HCT116 (cell line): Measurements from ENCODE around the gene RAPGEF3. TPM values are rescaled to one million over a fixed set of nuclear protein-coding genes. Genes with fewer than 3 reads are reported as not detected.

Experiments
- ATAC-seq: fragments of 200-7000 bp; cut with Tn5 transposase; 2 replicates; pipeline ENCODE4 v1.9.1; 2020; ENCODE audit warnings: mild to moderate bottlenecking, moderate library complexity
- Bru-seq: library from RNA; stranded (reverse); fragments of 400-500 nt; gene quantifications from one replicate; lab custom pipeline; 2021; lab: Mats Ljungman, UMichigan
- BruChase-seq, 2 experiments: library from RNA; stranded (reverse); fragments of 400-500 nt; gene quantifications; one replicate each; lab custom pipeline; 2021; lab: Mats Ljungman, UMichigan
- BruUV-seq: library from RNA; stranded (reverse); fragments of 400-500 nt; replicated peaks from 2 replicates; lab custom pipeline; 2021; lab: Mats Ljungman, UMichigan
- CTCF ChIA-PET: fragments of 300-600 bp; sonication (Branson Sonifier 250); formaldehyde crosslinking; loops from one replicate; lab custom pipeline; 2021; ENCODE audit warnings: antibody characterized with exemption; lab: Charles Lee
- POLR2A ChIA-PET: fragments of 300-600, 350-600 bp; sonication (Branson Sonifier 250); formaldehyde crosslinking; loops from one replicate; lab custom pipeline; 2021; ENCODE audit warnings: antibody characterized with exemption; lab: Charles Lee
- RAD21 ChIA-PET, 2 experiments: fragments of 300-600 bp; sonication (Branson Sonifier 250); formaldehyde crosslinking; loops; one replicate each; lab custom pipeline; 2023; ENCODE audit warnings: low total read pairs in 2 of 2; ENCODE audit not compliant: uncharacterized antibody in 2 of 2, unreplicated experiment in 2 of 2, low non-redundant PET in 1 of 2; lab: Charles Lee
- DNase-seq: peaks from one replicate; pipeline ENCODE4 v3.0.0-alpha.2; 2010; ENCODE audit warnings: low read depth, low spot score
- H2AFZ ChIP-seq: fragments of 200-600 bp; shearing (Covaris generic), sonication (generic); 2 replicates; pipeline ENCODE4 v1.6.1; 2017; ENCODE audit warnings: low read depth, mixed run types, mixed read lengths, antibody characterized with exemption, low read length; ENCODE audit not compliant: poor library complexity, severe bottlenecking
- H3K27ac ChIP-seq: 2 replicates; pipeline ENCODE4 v1.5.1; 2012; ENCODE audit warnings: low read depth, low read length
- H3K27me3 ChIP-seq: fragments of 200-600 bp; sonication (generic); 2 replicates; pipeline ENCODE4 v1.6.1; 2016; ENCODE audit warnings: mixed run types, low read length, mixed read lengths; ENCODE audit not compliant: insufficient read depth
- H3K36me3 ChIP-seq, 2 experiments: fragments of 200-500 bp in 1 of 2; fragments of 200-600 bp in 1 of 2; sonication (Bioruptor generic) in 1 of 2; sonication (generic) in 1 of 2; 2 replicates each; pipeline versions ENCODE4 v1.5.1 to v1.6.1; 2014 to 2016; ENCODE audit warnings: low read length in 2 of 2, inconsistent platforms in 1 of 2, mixed read lengths in 1 of 2, mixed run types in 1 of 2; ENCODE audit not compliant: insufficient read depth in 2 of 2, control insufficient read depth in 1 of 2
- H3K4me1 ChIP-seq, 2 experiments: fragments of 200-600 bp in 1 of 2; sonication (generic) in 1 of 2; 2 replicates each; pipeline versions ENCODE4 v1.5.1 to v1.6.1; 2012 to 2017; ENCODE audit warnings: low read length in 2 of 2, inconsistent platforms in 1 of 2, mild to moderate bottlenecking in 1 of 2, mixed read lengths in 1 of 2, mixed run types in 1 of 2, moderate library complexity in 1 of 2; ENCODE audit not compliant: insufficient read depth in 2 of 2, control insufficient read depth in 1 of 2
- H3K4me2 ChIP-seq: fragments of 200-600 bp; sonication (generic); 2 replicates; pipeline ENCODE4 v1.6.1; 2017; ENCODE audit warnings: mixed run types, low read length, mixed read lengths
- H3K4me3 ChIP-seq, 2 experiments: fragments of 200-600 bp in 1 of 2; sonication (generic) in 1 of 2; replicated peaks in 1 of 2; 2 replicates each; pipeline ENCODE4 v1.5.1; 2011 to 2016; ENCODE audit warnings: low read length in 2 of 2, control low read depth in 1 of 2, low read depth in 1 of 2, mild to moderate bottlenecking in 1 of 2, mixed read lengths in 1 of 2, mixed run types in 1 of 2
- H3K79me2 ChIP-seq: fragments of 200-600 bp; sonication (generic); 2 replicates; pipeline ENCODE4 v1.6.1; 2017; ENCODE audit warnings: mild to moderate bottlenecking, mixed run types, low read length, moderate library complexity, mixed read lengths; ENCODE audit not compliant: insufficient read depth
- H3K9ac ChIP-seq: fragments of 200-600 bp; sonication (generic); 2 replicates; pipeline ENCODE4 v1.6.1; 2016; ENCODE audit warnings: low read length, mixed read lengths
- H3K9me2 ChIP-seq: fragments of 200-600 bp; sonication (generic), shearing (Covaris generic); 2 replicates; pipeline ENCODE4 v1.6.1; 2017; ENCODE audit warnings: mixed run types, mild to moderate bottlenecking, moderate library complexity; ENCODE audit not compliant: insufficient read depth
- H3K9me3 ChIP-seq, 2 experiments: fragments of 200-500 bp in 1 of 2; fragments of 200-600 bp in 1 of 2; sonication (Bioruptor generic) in 1 of 2; sonication (generic) in 1 of 2; 2 replicates each; pipeline ENCODE4 v1.6.1; 2014 to 2017; ENCODE audit warnings: low read length in 2 of 2, mixed read lengths in 2 of 2, inconsistent platforms in 1 of 2, low read depth in 1 of 2, mild to moderate bottlenecking in 1 of 2, mixed run types in 1 of 2, moderate library complexity in 1 of 2; ENCODE audit not compliant: control insufficient read depth in 1 of 2, insufficient read depth in 1 of 2
- H4K20me1 ChIP-seq: fragments of 200-600 bp; sonication (generic), shearing (Covaris generic); 2 replicates; pipeline ENCODE4 v1.6.1; 2017; ENCODE audit warnings: mixed run types, mild to moderate bottlenecking, moderate library complexity; ENCODE audit not compliant: insufficient read depth
- POLR2AphosphoS5 ChIP-seq: IDR thresholded peaks from 2 replicates; pipeline ENCODE4 v1.6.1; 2011; ENCODE audit warnings: mild to moderate bottlenecking, low read depth, low read length, moderate library complexity
- YY1 ChIP-seq: IDR thresholded peaks from 2 replicates; pipeline ENCODE4 v1.6.1; 2011; ENCODE audit warnings: low read length, low read depth, moderate library complexity, mild to moderate bottlenecking; ENCODE audit not compliant: insufficient replicate concordance; ENCODE audit errors: extremely low read depth
- ZFX ChIP-seq: fragments of 450-650 bp; IDR thresholded peaks from 2 replicates; pipeline ENCODE4 v1.6.1; 2017
- intact Hi-C: fragments of 100-400 bp; cut with micrococcal nuclease; formaldehyde crosslinking; loops from 2 replicates; pipeline ENCODE4 v1.10.0; 2022
- long read RNA-seq: library from polyadenylated mRNA; unstranded; transcript quantifications from one replicate; pipeline ENCODE4 v2.0.0, GENCODE V29; 2021; ENCODE audit not compliant: unreplicated experiment
- polyA plus RNA-seq: library from polyadenylated mRNA; unstranded; fragments of >200 nt; gene quantifications from 2 replicates; pipeline ENCODE4 v1.2.1, GENCODE V29; 2012; ENCODE audit warnings: missing spikeins
- total RNA-seq: library from RNA; stranded (reverse); gene quantifications from one replicate; pipeline ENCODE4 v1.2.1, GENCODE V29; 2021; ENCODE audit not compliant: unreplicated experiment
- TF ChIP-seq, protein P1 (sequence below), 3 experiments: fragments of 200-600 bp in 1 of 3; sonication (generic) in 1 of 3; IDR thresholded peaks in 2 of 3; conservative IDR thresholded peaks in 1 of 3; 2 replicates each; pipeline ENCODE4 v1.5.1; 2012 to 2017; ENCODE audit warnings: low read depth in 2 of 3, low read length in 2 of 3, antibody characterized with exemption in 1 of 3, borderline replicate concordance in 1 of 3, control low read depth in 1 of 3, mild to moderate bottlenecking in 1 of 3, mixed read lengths in 1 of 3, mixed run types in 1 of 3, moderate library complexity in 1 of 3; ENCODE audit not compliant: insufficient read depth in 1 of 3
- TF ChIP-seq, protein P2 (sequence below): IDR thresholded peaks from 2 replicates; pipeline ENCODE4 v1.6.1; 2012

RAPGEF3 gene, protein sequence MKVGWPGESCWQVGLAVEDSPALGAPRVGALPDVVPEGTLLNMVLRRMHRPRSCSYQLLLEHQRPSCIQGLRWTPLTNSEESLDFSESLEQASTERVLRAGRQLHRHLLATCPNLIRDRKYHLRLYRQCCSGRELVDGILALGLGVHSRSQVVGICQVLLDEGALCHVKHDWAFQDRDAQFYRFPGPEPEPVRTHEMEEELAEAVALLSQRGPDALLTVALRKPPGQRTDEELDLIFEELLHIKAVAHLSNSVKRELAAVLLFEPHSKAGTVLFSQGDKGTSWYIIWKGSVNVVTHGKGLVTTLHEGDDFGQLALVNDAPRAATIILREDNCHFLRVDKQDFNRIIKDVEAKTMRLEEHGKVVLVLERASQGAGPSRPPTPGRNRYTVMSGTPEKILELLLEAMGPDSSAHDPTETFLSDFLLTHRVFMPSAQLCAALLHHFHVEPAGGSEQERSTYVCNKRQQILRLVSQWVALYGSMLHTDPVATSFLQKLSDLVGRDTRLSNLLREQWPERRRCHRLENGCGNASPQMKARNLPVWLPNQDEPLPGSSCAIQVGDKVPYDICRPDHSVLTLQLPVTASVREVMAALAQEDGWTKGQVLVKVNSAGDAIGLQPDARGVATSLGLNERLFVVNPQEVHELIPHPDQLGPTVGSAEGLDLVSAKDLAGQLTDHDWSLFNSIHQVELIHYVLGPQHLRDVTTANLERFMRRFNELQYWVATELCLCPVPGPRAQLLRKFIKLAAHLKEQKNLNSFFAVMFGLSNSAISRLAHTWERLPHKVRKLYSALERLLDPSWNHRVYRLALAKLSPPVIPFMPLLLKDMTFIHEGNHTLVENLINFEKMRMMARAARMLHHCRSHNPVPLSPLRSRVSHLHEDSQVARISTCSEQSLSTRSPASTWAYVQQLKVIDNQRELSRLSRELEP
- total RNA-seq (1.8 TPM), Bru-seq, nascent RNA (percentile 24 among the genes with signal in this experiment), BruChase-seq, experiment 1, labeled RNA remaining after a 6-hour chase (percentile 22 among the genes with signal in this experiment), BruChase-seq, experiment 2, labeled RNA remaining after a 2-hour chase (percentile 21 among the genes with signal in this experiment)
- polyA plus RNA-seq: 1.1 and 1.9 TPM in 2 replicates
- long read RNA-seq, full-length matches to known transcripts: 1 of 1 reads
- long read RNA-seq, partial matches to known transcripts: 0 of 1 reads
- long read RNA-seq, other reads (novel, unspliced or antisense): 0 of 1 reads

DNA sequence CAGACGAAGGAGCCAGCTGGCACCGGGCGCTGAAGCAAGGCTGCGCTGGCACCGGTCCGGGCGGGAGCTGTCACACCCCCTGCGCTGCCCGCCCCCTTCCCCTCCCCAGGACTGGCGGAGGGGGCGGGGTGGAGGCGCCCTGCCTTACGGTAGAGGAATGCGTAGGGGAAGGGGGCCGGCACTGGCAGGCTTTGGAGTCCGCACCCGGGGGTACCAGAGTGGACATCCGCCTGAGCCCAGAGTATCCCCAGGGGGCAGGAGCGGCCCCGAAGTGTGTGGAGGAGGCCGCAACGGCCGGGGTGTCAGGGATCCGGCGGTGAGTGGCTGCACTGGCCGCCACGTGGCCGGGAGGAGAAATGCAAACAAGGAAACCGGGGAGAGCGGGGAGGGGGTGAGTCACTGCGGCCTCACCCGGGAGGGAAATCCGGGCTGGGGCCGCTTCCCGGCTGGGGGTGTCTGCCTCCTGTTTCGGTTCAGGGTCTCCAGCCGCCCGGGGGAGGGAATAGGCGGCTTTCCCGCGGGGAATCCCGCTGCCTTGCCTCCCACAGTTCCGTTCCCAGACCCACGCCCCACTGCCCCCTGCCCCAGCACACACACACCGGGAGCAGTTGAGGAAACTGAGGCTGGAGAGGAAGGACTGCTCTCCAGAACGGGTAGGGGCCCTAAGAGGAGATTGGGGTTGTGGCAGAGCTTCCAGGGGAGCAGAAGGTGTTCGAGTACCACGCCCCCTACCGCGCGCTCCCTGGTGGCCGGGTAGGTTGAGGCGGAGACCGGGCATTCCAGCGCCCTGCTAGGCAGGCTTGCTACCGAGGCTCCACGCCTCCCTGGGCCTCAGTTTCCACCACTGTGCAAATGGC, at the start of gene RAPGEF3:
RAPGEF3 (minus strand) TSS at position 47 of the 857 bp plus-strand sequence. CDS start 324 bp downstream, outside the sequence.
- H3K79me2 ChIP-seq: no peaks in the 10 kb centered on the region
- H3K27ac ChIP-seq: peak within 1 kb of the TSS; percentile 62
- RAD21 ChIA-PET: interaction anchor here in 1 of 2 experiments (1.5 kb wide), 1 partner anchor 16 kb away, joined by 3 read pairs; no protein-coding TSS in a partner anchor
- H3K9ac ChIP-seq: peak within 1 kb of the TSS; percentile 73
- DNase-seq (no peak), ATAC-seq (peak; percentile 89)
- peak within 1 kb of the TSS; percentile 100 for H3K4me2 ChIP-seq
- peak within 1 kb of the TSS; percentile 97 for H2AFZ ChIP-seq
- H4K20me1 ChIP-seq: no peaks in the 10 kb centered on the region
- H3K27me3 ChIP-seq: no peaks in the 10 kb centered on the region
- no peaks in the 10 kb centered on the region for H3K9me2 ChIP-seq
- intact Hi-C loops: no loop called here
- CTCF ChIA-PET: interaction anchor here (0.7 to 9.1 kb wide), 8 partner anchors 8 to 79 kb away, joined by 3 to 75 read pairs (median 6); partner anchors contain the start of gene SLC48A1
- H3K9me3 ChIP-seq: no peaks in the 10 kb centered on the region
- BruUV-seq: no TSS peak
- H3K4me3 ChIP-seq: peak within 1 kb of the TSS; percentile 65 to 73
- TF ChIP-seq, protein P1, sequence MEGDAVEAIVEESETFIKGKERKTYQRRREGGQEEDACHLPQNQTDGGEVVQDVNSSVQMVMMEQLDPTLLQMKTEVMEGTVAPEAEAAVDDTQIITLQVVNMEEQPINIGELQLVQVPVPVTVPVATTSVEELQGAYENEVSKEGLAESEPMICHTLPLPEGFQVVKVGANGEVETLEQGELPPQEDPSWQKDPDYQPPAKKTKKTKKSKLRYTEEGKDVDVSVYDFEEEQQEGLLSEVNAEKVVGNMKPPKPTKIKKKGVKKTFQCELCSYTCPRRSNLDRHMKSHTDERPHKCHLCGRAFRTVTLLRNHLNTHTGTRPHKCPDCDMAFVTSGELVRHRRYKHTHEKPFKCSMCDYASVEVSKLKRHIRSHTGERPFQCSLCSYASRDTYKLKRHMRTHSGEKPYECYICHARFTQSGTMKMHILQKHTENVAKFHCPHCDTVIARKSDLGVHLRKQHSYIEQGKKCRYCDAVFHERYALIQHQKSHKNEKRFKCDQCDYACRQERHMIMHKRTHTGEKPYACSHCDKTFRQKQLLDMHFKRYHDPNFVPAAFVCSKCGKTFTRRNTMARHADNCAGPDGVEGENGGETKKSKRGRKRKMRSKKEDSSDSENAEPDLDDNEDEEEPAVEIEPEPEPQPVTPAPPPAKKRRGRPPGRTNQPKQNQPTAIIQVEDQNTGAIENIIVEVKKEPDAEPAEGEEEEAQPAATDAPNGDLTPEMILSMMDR (IDR thresholded peaks at IDR 0.05 in 2 of 3, conservative IDR thresholded peaks at IDR 0.05 in 1 of 3; ENCODE audit: borderline replicate concordance in 1 of 3, insufficient read depth in 1 of 3, low read depth in 2 of 3, low read length in 2 of 3): peak; percentile 59 to 79 (median 72)
- 0 out of 2 replicates have a peak, but pooled peaks have one; percentile 51 for TF ChIP-seq POLR2AphosphoS5
- TF ChIP-seq YY1: no peak
- TF ChIP-seq ZFX: 0 out of 2 replicates have a peak, but pooled peaks have one; percentile 12
- TF ChIP-seq, protein P2, sequence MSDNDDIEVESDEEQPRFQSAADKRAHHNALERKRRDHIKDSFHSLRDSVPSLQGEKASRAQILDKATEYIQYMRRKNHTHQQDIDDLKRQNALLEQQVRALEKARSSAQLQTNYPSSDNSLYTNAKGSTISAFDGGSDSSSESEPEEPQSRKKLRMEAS: peak; percentile 90
- peaks cover 26 to 36% of the 10 kb centered on the region in 2 experiments for H3K4me1 ChIP-seq
- POLR2A ChIA-PET: no interaction called here
- H3K36me3 ChIP-seq: no peaks in the 10 kb centered on the region
